GM23338 (cell line): ENCODE data around the gene B4GALT6. TPM values are rescaled to one million over a fixed set of nuclear protein-coding genes. Genes with fewer than 3 reads are reported as not detected.

Experiments
- ATAC-seq: fragments of 200-7000 bp; cut with Tn5 transposase; 3 replicates; pipeline ENCODE4 v1.9.1; 2020
- DNase-seq: peaks from one replicate; pipeline ENCODE4 v3.0.0-alpha.2; 2015; ENCODE audit warnings: low spot score
- H2AFZ ChIP-seq: fragments of 200-600 bp; sonication (generic); 2 replicates; pipeline ENCODE4 v1.8.0; 2016; ENCODE audit warnings: antibody characterized with exemption, mild to moderate bottlenecking, moderate library complexity
- H3F3A ChIP-seq: fragments of 200-600 bp; sonication (generic); replicated peaks from 2 replicates; pipeline ENCODE4 v1.8.0; 2017; ENCODE audit warnings: antibody characterized with exemption, mixed run types, low read depth
- H3K27ac ChIP-seq: fragments of 200-600 bp; sonication (generic); 2 replicates; pipeline ENCODE4 v1.6.1; 2016; ENCODE audit warnings: low read depth
- H3K27me3 ChIP-seq: fragments of 200-600 bp; sonication (generic); 2 replicates; pipeline ENCODE4 v1.8.0; 2016; ENCODE audit warnings: mild to moderate bottlenecking, mixed run types, moderate library complexity; ENCODE audit not compliant: insufficient read depth
- H3K36me3 ChIP-seq: fragments of 200-600 bp; sonication (generic); 2 replicates; pipeline ENCODE4 v1.8.0; 2016; ENCODE audit warnings: mild to moderate bottlenecking; ENCODE audit not compliant: insufficient read depth
- H3K4me1 ChIP-seq: fragments of 200-600 bp; sonication (generic); 2 replicates; pipeline ENCODE4 v1.8.0; 2016; ENCODE audit warnings: mild to moderate bottlenecking, moderate library complexity; ENCODE audit not compliant: insufficient read depth
- H3K4me2 ChIP-seq: fragments of 200-600 bp; sonication (generic); 2 replicates; pipeline ENCODE4 v1.7.1; 2017; ENCODE audit warnings: mixed run types
- H3K4me3 ChIP-seq: fragments of 200-600 bp; sonication (generic); 2 replicates; pipeline ENCODE4 v1.6.1; 2016; ENCODE audit warnings: mixed run types
- H3K79me2 ChIP-seq: fragments of 200-600 bp; sonication (generic); replicated peaks from 2 replicates; pipeline ENCODE4 v1.8.0; 2017; ENCODE audit warnings: mild to moderate bottlenecking; ENCODE audit not compliant: insufficient read depth
- H3K9me2 ChIP-seq: fragments of 200-600 bp; sonication (generic); 2 replicates; pipeline ENCODE4 v1.8.0; 2017; ENCODE audit not compliant: insufficient read depth
- H4K20me1 ChIP-seq: fragments of 200-600 bp; sonication (generic); replicated peaks from 2 replicates; pipeline ENCODE4 v1.8.0; 2017; ENCODE audit warnings: mild to moderate bottlenecking; ENCODE audit not compliant: insufficient read depth
- H3K27ac Mint-ChIP-seq: 2 replicates; pipeline ENCODE4 v1.8.0; 2020; ENCODE audit warnings: inconsistent platforms, mild to moderate bottlenecking, moderate library complexity, mixed read lengths
- H3K27me3 Mint-ChIP-seq: 3 replicates; pipeline ENCODE4 v1.8.0; 2022; ENCODE audit warnings: low read depth, mild to moderate bottlenecking, moderate library complexity, mixed read lengths, inconsistent platforms; ENCODE audit not compliant: insufficient read depth, poor library complexity
- H3K36me3 Mint-ChIP-seq: 3 replicates; pipeline ENCODE4 v1.8.0; 2021; ENCODE audit warnings: low read depth, mild to moderate bottlenecking, inconsistent platforms, moderate library complexity, mixed read lengths
- H3K4me1 Mint-ChIP-seq: 3 replicates; pipeline ENCODE4 v1.8.0; 2020; ENCODE audit warnings: mild to moderate bottlenecking, inconsistent platforms, mixed read lengths
- H3K4me3 Mint-ChIP-seq: 3 replicates; pipeline ENCODE4 v1.8.0; 2021; ENCODE audit warnings: moderate library complexity, mild to moderate bottlenecking, inconsistent platforms, mixed read lengths
- H3K9me3 Mint-ChIP-seq: 3 replicates; pipeline ENCODE4 v1.8.0; 2020; ENCODE audit warnings: moderate library complexity, mild to moderate bottlenecking, inconsistent platforms, mixed read lengths
- CREB1 ChIP-seq: fragments of 250-450 bp; sonication (Bioruptor Pico); IDR thresholded peaks from 2 replicates; pipeline ENCODE4 v1.5.0; 2020; ENCODE audit warnings: low read depth, mild to moderate bottlenecking, moderate library complexity
- CTCF ChIP-seq, 2 experiments: fragments of 200-600 bp in 1 of 2; sonication (generic) in 1 of 2; conservative IDR thresholded peaks; 2 replicates each; pipeline versions ENCODE4 v1.5.1 to v1.6.1; 2016 to 2017; ENCODE audit warnings: antibody characterized with exemption in 2 of 2, low read depth in 2 of 2, mild to moderate bottlenecking in 2 of 2, moderate library complexity in 1 of 2
- ETS1 ChIP-seq: IDR thresholded peaks from 2 replicates; pipeline ENCODE4 v1.6.1; 2016; ENCODE audit warnings: antibody characterized with exemption
- EZH2 ChIP-seq: fragments of 200-600 bp; sonication (generic); IDR thresholded peaks from one replicate; pipeline ENCODE4 v1.8.0; 2017; ENCODE audit warnings: antibody characterized with exemption, mild to moderate bottlenecking, low read depth; ENCODE audit not compliant: unreplicated experiment
- EZH2phosphoT487 ChIP-seq: fragments of 200-600 bp; sonication (generic); IDR thresholded peaks from one replicate; pipeline ENCODE4 v1.8.1; 2018; ENCODE audit warnings: antibody characterized with exemption; ENCODE audit not compliant: unreplicated experiment
- JUNB ChIP-seq: IDR thresholded peaks from one replicate; pipeline ENCODE4 v1.6.1; 2016; ENCODE audit warnings: antibody characterized with exemption; ENCODE audit not compliant: unreplicated experiment
- NANOG ChIP-seq: IDR thresholded peaks from 2 replicates; pipeline ENCODE4 v1.6.1; 2016; ENCODE audit warnings: antibody characterized with exemption, borderline replicate concordance
- POLR2AphosphoS5 ChIP-seq: IDR thresholded peaks from 2 replicates; pipeline ENCODE4 v1.6.1; 2016; ENCODE audit warnings: antibody characterized with exemption, low read depth
- STAT1 ChIP-seq: IDR thresholded peaks from one replicate; pipeline ENCODE4 v1.6.1; 2016; ENCODE audit warnings: antibody characterized with exemption; ENCODE audit not compliant: unreplicated experiment
- ZNF114 ChIP-seq: fragments of 250-450 bp; sonication (Bioruptor Pico); IDR thresholded peaks from 2 replicates; pipeline ENCODE4 v1.5.0; 2020; ENCODE audit warnings: mild to moderate bottlenecking, moderate library complexity
- ZNF331 ChIP-seq: fragments of 250-450 bp; sonication (Bioruptor Pico); IDR thresholded peaks from 2 replicates; pipeline ENCODE4 v1.5.0; 2020; ENCODE audit warnings: low read depth, mild to moderate bottlenecking, moderate library complexity
- ZNF462 ChIP-seq: fragments of 250-450 bp; sonication (Bioruptor Pico); IDR thresholded peaks from 2 replicates; pipeline ENCODE4 v1.5.0; 2020; ENCODE audit warnings: mild to moderate bottlenecking, moderate library complexity
- polyA plus RNA-seq: library from polyadenylated mRNA; unstranded; fragments of >200 nt; fragmentation: Nextera tagmentation; extraction: Ambion mirVana; gene quantifications from 2 replicates; pipeline ENCODE4 v1.2.1, GENCODE V29; 2016
- total RNA-seq: library from RNA; depleted of rRNA; stranded (reverse); fragments of >200 nt; shearing (Covaris generic); gene quantifications from 2 replicates; pipeline ENCODE4 v1.2.3, GENCODE V29; 2014
- TF ChIP-seq, protein P1 (sequence below): IDR thresholded peaks from one replicate; pipeline ENCODE4 v1.6.1; 2018; ENCODE audit warnings: antibody characterized with exemption; ENCODE audit not compliant: unreplicated experiment

Gene B4GALT6
- total and polyA plus RNA-seq, 2 experiments from 2014 or later: 14.8 to 33.8 TPM

DNA sequence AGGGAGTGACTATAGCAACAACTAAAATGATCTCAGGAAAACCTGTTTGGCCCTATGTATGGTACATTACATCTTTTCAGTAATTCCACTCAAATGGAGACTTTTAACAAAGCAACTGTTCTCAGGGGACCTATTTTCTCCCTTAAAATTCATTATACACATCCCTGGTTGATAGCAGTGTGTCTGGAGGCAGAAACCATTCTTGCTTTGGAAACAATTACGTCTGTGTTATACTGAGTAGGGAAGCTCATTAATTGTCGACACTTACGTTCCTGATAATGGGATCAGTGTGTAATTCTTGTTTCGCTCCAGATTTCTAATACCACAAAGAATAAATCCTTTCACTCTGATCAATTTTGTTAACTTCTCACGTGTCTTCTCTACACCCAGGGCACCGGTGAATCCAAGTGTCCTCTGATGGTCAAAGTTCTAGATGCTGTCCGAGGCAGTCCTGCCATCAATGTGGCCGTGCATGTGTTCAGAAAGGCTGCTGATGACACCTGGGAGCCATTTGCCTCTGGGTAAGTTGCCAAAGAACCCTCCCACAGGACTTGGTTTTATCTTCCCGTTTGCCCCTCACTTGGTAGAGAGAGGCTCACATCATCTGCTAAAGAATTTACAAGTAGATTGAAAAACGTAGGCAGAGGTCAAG is 91.7 kb downstream of the B4GALT6 start:
- H3K4me3 ChIP-seq: no peak overlapping the region
- no peaks in the 10 kb centered on the region for H3K36me3 Mint-ChIP-seq
- H3K9me3 Mint-ChIP-seq: no peaks in the 10 kb centered on the region
- no peak overlapping the region for H3K27ac ChIP-seq
- H3K27me3 Mint-ChIP-seq: peaks cover 6% of the 10 kb centered on the region
- no peak overlapping the region for H3K4me3 Mint-ChIP-seq
- H3K36me3 ChIP-seq: no peaks in the 10 kb centered on the region
- DNase-seq: no peak
- no peaks in the 10 kb centered on the region for H3F3A ChIP-seq
- H2AFZ ChIP-seq: no peak overlapping the region
- H3K27ac Mint-ChIP-seq: no peak overlapping the region
- no peaks in the 10 kb centered on the region for H4K20me1 ChIP-seq
- no peaks in the 10 kb centered on the region for H3K4me1 ChIP-seq
- H3K79me2 ChIP-seq: no peaks in the 10 kb centered on the region
- TF ChIP-seq ZNF331 (CRISPR knock-in tag): no peak
- TF ChIP-seq JUNB: no peak
- TF ChIP-seq STAT1: no peak
- TF ChIP-seq ZNF462 (CRISPR knock-in tag): no peak
- no peak for TF ChIP-seq EZH2phosphoT487
- TF ChIP-seq POLR2AphosphoS5: no peak
- TF ChIP-seq CREB1: no peak
- TF ChIP-seq, protein P1, sequence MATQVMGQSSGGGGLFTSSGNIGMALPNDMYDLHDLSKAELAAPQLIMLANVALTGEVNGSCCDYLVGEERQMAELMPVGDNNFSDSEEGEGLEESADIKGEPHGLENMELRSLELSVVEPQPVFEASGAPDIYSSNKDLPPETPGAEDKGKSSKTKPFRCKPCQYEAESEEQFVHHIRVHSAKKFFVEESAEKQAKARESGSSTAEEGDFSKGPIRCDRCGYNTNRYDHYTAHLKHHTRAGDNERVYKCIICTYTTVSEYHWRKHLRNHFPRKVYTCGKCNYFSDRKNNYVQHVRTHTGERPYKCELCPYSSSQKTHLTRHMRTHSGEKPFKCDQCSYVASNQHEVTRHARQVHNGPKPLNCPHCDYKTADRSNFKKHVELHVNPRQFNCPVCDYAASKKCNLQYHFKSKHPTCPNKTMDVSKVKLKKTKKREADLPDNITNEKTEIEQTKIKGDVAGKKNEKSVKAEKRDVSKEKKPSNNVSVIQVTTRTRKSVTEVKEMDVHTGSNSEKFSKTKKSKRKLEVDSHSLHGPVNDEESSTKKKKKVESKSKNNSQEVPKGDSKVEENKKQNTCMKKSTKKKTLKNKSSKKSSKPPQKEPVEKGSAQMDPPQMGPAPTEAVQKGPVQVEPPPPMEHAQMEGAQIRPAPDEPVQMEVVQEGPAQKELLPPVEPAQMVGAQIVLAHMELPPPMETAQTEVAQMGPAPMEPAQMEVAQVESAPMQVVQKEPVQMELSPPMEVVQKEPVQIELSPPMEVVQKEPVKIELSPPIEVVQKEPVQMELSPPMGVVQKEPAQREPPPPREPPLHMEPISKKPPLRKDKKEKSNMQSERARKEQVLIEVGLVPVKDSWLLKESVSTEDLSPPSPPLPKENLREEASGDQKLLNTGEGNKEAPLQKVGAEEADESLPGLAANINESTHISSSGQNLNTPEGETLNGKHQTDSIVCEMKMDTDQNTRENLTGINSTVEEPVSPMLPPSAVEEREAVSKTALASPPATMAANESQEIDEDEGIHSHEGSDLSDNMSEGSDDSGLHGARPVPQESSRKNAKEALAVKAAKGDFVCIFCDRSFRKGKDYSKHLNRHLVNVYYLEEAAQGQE: no peak
- TF ChIP-seq EZH2: no peak
- TF ChIP-seq ZNF114 (CRISPR knock-in tag): no peak
- TF ChIP-seq CTCF (conservative IDR thresholded peaks at IDR 0.05; ENCODE audit: low read depth in 2 of 2): no peak
- no peak for TF ChIP-seq ETS1
- TF ChIP-seq NANOG: no peak
- no peak for ATAC-seq
- no peaks in the 10 kb centered on the region for H3K27me3 ChIP-seq
- H3K4me1 Mint-ChIP-seq: peaks cover 7% of the 10 kb centered on the region; the same call in 2 of the 3 replicates
- H3K9me2 ChIP-seq: peaks cover 4% of the 10 kb centered on the region; the same call in 1 of the 2 replicates
- H3K4me2 ChIP-seq: no peak overlapping the region
